GM19239 (cell line): ENCODE results near the gene FOXN4.

Source experiments
- DNase-seq: peaks from one replicate; pipeline ENCODE4 v3.0.0; 2011; ENCODE audit warnings: low spot score; ENCODE audit not compliant: insufficient read length
- FAIRE-seq: peaks from 2 replicates; lab custom pipeline; 2011; peaks lifted over from hg19 to GRCh38; lab: Jason Lieb, UNC

Gene FOXN4

GRCh38 chr12:109286252-109286651 is 22.8 kb downstream of the FOXN4 start:
- FAIRE-seq (no peak), DNase-seq (no peak)

GRCh38 chr12:109284392-109284791 is 24.7 kb downstream of the FOXN4 start:
- DNase-seq (no peak), FAIRE-seq (no peak)

GRCh38 chr12:109281452-109281851 is 27.6 kb downstream of the FOXN4 start:
- FAIRE-seq (no peak), DNase-seq (no peak)

- FAIRE-seq: no peak
- DNase-seq: no peak
Observed at GRCh38 chr12:109279525-109279924, 29.6 kb downstream of the FOXN4 start.

- no peak for DNase-seq
- FAIRE-seq: no peak
Observed at GRCh38 chr12:109278912-109279311, 30.2 kb downstream of the FOXN4 start.

- DNase-seq (no peak), FAIRE-seq (no peak)
Observed at GRCh38 chr12:109277899-109278762, 31.0 kb downstream of the FOXN4 start.

GRCh38 chr12:109277255-109277898 is 31.7 kb downstream of the FOXN4 start:
- FAIRE-seq (no peak), DNase-seq (no peak)

GRCh38 chr12:109276160-109276559 is 32.9 kb downstream of the FOXN4 start:
- no peak for DNase-seq
- no peak for FAIRE-seq

GRCh38 chr12:109275173-109275572 is 33.9 kb downstream of the FOXN4 start:
- DNase-seq: no peak
- no peak for FAIRE-seq

GRCh38 chr12:109274381-109274780 is 34.7 kb downstream of the FOXN4 start:
- no peak for FAIRE-seq

GRCh38 chr12:109273354-109273753 is 35.7 kb downstream of the FOXN4 start:
- DNase-seq (no peak), FAIRE-seq (no peak)

More at GRCh38 chr12:109274381-109274780, 34.7 kb downstream of the FOXN4 start:
- DNase-seq: no peak

GRCh38 chr12:109271418-109271817 is 37.7 kb downstream of the FOXN4 start:
- FAIRE-seq: no peak

GRCh38 chr12:109270494-109270893 is 38.6 kb downstream of the FOXN4 start:
- FAIRE-seq: no peak
- DNase-seq: no peak

More at GRCh38 chr12:109271418-109271817, 37.7 kb downstream of the FOXN4 start:
- no peak for DNase-seq

- no peak for FAIRE-seq
- no peak for DNase-seq
Observed at GRCh38 chr12:109269428-109269827, 39.7 kb downstream of the FOXN4 start.

GRCh38 chr12:109268896-109269295 is 40.2 kb downstream of the FOXN4 start:
- FAIRE-seq (no peak), DNase-seq (no peak)

- DNase-seq (no peak), FAIRE-seq (no peak)
Observed at GRCh38 chr12:109267361-109267760, 41.7 kb downstream of the FOXN4 start.

GRCh38 chr12:109266106-109266879 is 42.8 kb downstream of the FOXN4 start:
- FAIRE-seq: no peak
- no peak for DNase-seq

- DNase-seq (no peak), FAIRE-seq (no peak)
Observed at GRCh38 chr12:109264943-109265650, 44.0 kb downstream of the FOXN4 start.

GRCh38 chr12:109264095-109264942 is 44.8 kb downstream of the FOXN4 start:
- peak; percentile 68 for DNase-seq
- FAIRE-seq: peak; percentile 35
